ENCODE data around the gene LBR.

GRCh38 chr1:225471453-225472301 lies 43.8 kb upstream of the LBR start:
- TF ChIP-seq CTCF (IDR thresholded peaks at IDR 0.05) (no peak), POLR2A (IDR thresholded peaks at IDR 0.05) (no peak)

All from thyroid gland (tissue), 4 donors.